GM20000 (cell line): ENCODE data around the gene RPS5.
"Not testable (repeated sequence)": the region's sequence is repeated elsewhere in the genome, so short reads cannot be mapped to it uniquely, and the experiment has no call there.

Experiments
- DNase-seq: peaks from one replicate; pipeline ENCODE4 v3.0.0; 2012; ENCODE audit warnings: low spot score
- CTCF ChIP-seq: IDR thresholded peaks from 2 replicates; pipeline ENCODE4 v1.5.1; 2012; ENCODE audit warnings: mild to moderate bottlenecking, control low read depth; ENCODE audit errors: extremely low read depth, missing control alignments

The RPS5 gene

GRCh38 chr19:58386576-58387337 lies at the start of gene RPS5:
Gene RPS5, plus strand, starts transcription at chr19:58387269. Its CDS starts 869 bp downstream, at chr19:58388138.
- TF ChIP-seq CTCF, result no peak
- peak; percentile 99 for DNase-seq

GRCh38 chr19:58338336-58338735 lies 48.7 kb upstream of the RPS5 start:
- TF ChIP-seq CTCF, result no peak
- no peak for DNase-seq

GRCh38 chr19:58338825-58339558 lies 48.1 kb upstream of the RPS5 start:
- DNase-seq, result no peak
- no peak for TF ChIP-seq CTCF

- no peak for TF ChIP-seq CTCF
These were observed 41.5 kb upstream of the RPS5 start for GRCh38 chr19:58345558-58345957.

GRCh38 chr19:58346961-58347929 lies 39.8 kb upstream of the RPS5 start:
- peak; percentile 97 for DNase-seq
- no peak for TF ChIP-seq CTCF

More at GRCh38 chr19:58345558-58345957, 41.5 kb upstream of the RPS5 start:
- no peak for DNase-seq

GRCh38 chr19:58348080-58348479 lies 39.0 kb upstream of the RPS5 start:
- not testable (repeated sequence) for DNase-seq

- no peak for TF ChIP-seq CTCF
- DNase-seq, result no peak
These were observed 37.5 kb upstream of the RPS5 start for GRCh38 chr19:58349590-58349989.
